GM12801 (cell line): ENCODE data around the gene FARP2.

Experiments
- TF ChIP-seq, protein P1 (sequence below): IDR thresholded peaks from one replicate; pipeline ENCODE4 v1.5.1; 2011; ENCODE audit warnings: control low read depth; ENCODE audit not compliant: insufficient read length; ENCODE audit errors: extremely low read depth

Gene FARP2

DNA sequence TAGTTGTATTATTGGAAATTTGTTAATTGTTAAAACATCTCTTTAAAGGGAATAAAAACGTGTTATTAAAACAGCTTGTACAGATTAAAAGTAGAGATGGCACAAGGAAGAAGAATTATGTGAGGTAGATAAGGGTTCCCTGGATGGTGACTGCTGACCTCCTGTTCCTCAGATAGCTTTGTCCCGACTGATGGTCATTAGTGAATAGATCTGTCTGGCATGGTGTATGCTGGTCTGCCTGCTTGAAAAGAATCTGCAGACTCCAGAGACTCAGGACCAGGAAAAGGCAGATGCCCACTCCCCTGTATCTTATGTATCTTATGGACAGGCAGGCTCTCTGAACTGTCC, 5.6 kb upstream of the FARP2 start:
- TF ChIP-seq, protein P1, sequence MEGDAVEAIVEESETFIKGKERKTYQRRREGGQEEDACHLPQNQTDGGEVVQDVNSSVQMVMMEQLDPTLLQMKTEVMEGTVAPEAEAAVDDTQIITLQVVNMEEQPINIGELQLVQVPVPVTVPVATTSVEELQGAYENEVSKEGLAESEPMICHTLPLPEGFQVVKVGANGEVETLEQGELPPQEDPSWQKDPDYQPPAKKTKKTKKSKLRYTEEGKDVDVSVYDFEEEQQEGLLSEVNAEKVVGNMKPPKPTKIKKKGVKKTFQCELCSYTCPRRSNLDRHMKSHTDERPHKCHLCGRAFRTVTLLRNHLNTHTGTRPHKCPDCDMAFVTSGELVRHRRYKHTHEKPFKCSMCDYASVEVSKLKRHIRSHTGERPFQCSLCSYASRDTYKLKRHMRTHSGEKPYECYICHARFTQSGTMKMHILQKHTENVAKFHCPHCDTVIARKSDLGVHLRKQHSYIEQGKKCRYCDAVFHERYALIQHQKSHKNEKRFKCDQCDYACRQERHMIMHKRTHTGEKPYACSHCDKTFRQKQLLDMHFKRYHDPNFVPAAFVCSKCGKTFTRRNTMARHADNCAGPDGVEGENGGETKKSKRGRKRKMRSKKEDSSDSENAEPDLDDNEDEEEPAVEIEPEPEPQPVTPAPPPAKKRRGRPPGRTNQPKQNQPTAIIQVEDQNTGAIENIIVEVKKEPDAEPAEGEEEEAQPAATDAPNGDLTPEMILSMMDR: no peak

DNA sequence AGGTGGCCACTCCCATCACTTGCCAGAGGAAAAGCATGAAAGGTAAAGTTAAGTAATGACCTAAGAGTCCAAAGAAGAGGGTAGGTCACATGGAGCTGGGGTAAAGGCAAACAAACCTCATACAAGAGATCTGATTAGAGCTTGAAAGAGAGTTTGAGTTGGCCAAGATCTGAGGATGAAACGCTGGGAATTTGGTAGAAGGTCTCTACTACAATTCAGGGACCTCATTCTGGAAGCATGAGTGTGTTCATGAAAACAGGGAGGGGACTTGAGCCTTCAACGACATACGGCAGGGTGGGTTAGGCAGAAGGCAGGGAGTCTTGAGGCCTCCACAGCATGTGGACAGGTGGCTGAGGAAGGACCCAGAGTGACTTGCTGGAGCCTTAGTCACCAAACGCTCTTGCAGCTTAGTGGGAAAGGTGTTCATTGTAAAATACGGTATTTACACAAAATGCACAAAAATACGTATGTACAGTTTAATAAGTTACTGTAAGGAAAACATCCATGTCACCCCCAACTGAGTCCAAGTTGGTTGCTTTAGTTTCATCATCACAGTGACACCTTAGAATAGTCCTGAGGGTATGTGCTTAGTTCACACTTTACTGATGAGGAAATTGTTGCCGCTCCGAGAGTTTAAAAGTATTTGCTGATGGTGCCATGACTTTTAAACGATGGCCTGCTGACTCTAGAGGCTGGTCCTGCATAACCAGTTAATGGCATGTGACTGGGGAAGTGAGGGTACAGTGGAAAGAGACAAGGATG, 5.0 kb upstream of the FARP2 start:
- TF ChIP-seq, protein P1: no peak

DNA sequence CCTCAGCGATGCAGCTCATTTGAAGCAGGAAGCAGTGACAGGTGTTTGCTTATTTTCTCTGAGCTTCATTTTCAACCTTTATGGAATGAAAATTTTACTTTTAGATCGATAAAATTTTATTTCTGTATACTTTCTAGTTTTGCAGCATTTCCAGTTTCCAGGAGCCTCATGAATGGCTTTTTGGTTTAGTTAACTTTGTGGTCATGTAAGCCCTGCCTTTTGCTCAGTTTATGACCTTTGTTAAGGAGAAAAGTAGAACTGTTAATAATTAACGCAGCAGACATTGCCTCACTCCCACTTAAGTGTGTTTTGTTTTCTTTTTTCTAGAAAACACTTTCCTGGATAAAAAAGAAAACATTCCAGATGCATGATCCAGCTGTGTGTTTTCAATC, 4.4 kb upstream of the FARP2 start:
- TF ChIP-seq, protein P1: no peak

DNA sequence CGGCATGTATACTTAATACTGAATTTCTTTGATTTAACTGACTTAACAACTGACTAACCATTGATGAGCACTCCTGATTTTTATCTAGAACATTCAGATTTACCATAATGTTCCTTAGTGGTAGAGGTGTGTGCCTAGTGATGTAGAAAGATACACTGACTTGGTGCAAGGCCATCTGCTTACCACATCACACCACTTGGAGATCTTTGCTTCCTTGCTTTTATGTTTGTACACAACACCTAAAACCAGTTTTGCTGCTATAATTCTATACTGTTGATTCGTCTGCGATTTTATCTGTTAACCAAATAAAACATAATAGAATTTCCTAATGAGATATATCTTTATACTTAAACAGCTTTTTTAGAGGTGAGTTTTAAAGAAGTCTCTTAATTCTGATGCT, 3.9 kb upstream of the FARP2 start:
- TF ChIP-seq, protein P1: no peak

DNA sequence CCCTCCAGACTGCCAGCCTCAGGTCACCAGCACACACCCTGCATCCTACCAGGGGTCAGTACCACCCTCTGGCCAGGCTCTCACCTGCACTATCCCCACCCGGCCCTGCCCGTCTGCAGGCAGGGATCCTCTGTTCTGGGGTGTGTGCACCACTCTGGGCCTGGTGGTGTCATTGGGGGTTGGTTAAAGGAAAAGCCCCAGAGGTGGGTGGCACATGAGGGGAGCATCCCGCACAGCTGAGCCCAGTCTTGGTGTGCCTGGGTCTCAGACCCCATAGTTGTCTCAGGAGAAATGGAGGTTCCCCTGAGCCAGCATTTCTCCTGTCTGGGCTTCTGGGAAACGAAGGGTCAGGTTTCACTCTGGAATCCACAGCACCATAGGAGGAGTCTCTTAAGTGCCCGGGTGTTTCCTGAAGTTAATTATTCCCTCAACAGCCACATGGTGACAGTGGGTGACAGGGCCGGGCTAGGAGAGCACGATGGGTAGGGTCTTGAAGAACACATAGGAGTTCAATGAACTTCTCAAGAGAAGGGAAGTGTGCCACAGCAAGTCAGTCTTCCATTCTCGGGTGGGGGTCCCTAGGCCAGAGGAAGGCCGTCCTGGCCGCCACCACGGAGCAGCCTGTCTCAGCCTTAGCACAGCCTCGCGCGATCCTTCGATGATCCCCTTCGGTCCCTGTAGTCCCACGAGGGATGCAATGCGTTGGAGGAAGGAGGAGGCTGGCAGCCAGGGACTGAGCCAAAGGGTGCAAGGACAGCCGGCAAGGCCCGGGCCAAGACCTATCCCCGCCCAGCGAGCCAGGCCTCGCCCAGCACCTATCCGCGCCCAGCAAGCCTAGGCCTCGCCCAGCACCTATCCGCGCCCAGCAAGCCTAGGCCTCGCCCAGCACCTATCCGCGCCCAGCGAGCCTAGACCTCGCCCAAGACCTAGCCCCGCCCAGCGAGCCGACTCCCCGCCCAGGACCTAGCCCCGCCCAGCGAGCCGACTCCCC, 1.1 kb upstream of the FARP2 start:
- TF ChIP-seq, protein P1: no peak

DNA sequence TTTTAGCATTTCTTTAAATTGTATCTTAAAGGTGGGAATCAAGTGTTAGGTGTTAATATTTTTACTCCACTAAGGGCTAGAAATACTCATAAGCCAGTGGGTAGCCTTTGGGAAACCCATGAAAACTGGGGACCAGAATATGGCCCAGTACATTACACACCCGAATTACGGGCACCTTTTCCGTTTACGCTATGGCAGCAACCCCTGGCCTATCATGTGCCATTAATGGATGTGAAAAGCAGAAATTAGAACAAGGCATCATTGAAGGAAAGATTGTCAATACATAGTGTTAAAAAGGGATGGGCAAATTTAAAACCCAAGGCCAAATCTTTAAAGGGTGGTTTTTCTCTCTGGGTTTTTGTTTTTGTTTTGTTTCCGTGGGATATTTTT, 781 bp downstream of the FARP2 start:
- TF ChIP-seq, protein P1: no peak

DNA sequence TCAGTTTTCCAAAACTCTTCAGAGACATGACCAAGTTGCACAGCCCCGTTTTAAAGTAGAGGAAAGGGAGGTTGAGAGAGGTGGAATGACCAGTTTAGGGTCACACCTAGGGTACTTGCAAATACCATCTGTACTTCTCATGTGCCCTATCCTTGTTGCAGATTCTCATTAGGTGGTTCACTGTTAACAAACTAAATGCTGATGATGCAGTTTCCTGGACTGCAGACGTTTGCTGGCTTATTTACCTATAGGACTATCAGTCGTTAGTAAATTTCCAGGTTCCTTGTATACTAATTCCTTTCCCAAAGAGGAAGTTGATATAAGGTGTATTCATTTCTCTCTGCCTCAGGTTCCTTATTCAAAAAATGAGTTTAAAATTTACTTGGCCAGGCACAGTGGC, 1.4 kb downstream of the FARP2 start:
- TF ChIP-seq, protein P1: no peak
